Colonic mucosa (tissue), 4 donors: ENCODE measurements around the gene NPIPB2. TPM values are rescaled to one million over a fixed set of nuclear protein-coding genes. Genes with fewer than 3 reads are reported as not detected.

Experiments
- DNase-seq: peaks from one replicate; pipeline ENCODE4 v3.0.0-alpha.2; 2020
- H3K27ac ChIP-seq: fragments of 200-600 bp; one replicate; pipeline ENCODE4 v1.8.0; 2021
- H3K27me3 ChIP-seq: fragments of 200-600 bp; one replicate; pipeline ENCODE4 v1.8.0; 2021
- H3K36me3 ChIP-seq: fragments of 200-600 bp; one replicate; pipeline ENCODE4 v1.8.0; 2021
- H3K4me1 ChIP-seq: fragments of 200-600 bp; one replicate; pipeline ENCODE4 v1.8.0; 2021; ENCODE audit warnings: mild to moderate bottlenecking
- H3K4me3 ChIP-seq: fragments of 200-600 bp; one replicate; pipeline ENCODE4 v1.8.0; 2021
- H3K9ac ChIP-seq, 2 donors: one replicate each; pipeline ENCODE4 v1.7.0; 2013; ENCODE audit warnings: control low read depth in 2 of 2, low read depth in 2 of 2, low read length in 2 of 2
- H3K9me3 ChIP-seq: fragments of 200-600 bp; one replicate; pipeline ENCODE4 v1.8.0; 2021
- intact Hi-C: fragments of 100-400 bp; cut with DNase I; formaldehyde crosslinking; loops from one replicate; pipeline ENCODE4 v1.14.1; 2022
- total RNA-seq, 2 donors: library from RNA; stranded (reverse); fragmentation: NEBNext Ultra II Directional in 1 of 2; extraction: Animal tissue kit (Norgen Biotek cat#: 25700) in 1 of 2; gene quantifications; one replicate each; pipeline ENCODE4 v1.2.1, GENCODE V29; 2021
- TF ChIP-seq, protein P1 (sequence below): fragments of 200-600 bp; IDR thresholded peaks from one replicate; pipeline ENCODE4 v1.8.0; 2022; ENCODE audit warnings: antibody characterized with exemption, mild to moderate bottlenecking
- donor health status: healthy.
- donor health status: DM: no; HTN: no; CAD: no.
- donor health status: DM: no; HTN: no; CAD: no.

NPIPB2 gene
- total RNA-seq, 2 donors from 2014 or later = 2.4 to 9.3 TPM

DNA sequence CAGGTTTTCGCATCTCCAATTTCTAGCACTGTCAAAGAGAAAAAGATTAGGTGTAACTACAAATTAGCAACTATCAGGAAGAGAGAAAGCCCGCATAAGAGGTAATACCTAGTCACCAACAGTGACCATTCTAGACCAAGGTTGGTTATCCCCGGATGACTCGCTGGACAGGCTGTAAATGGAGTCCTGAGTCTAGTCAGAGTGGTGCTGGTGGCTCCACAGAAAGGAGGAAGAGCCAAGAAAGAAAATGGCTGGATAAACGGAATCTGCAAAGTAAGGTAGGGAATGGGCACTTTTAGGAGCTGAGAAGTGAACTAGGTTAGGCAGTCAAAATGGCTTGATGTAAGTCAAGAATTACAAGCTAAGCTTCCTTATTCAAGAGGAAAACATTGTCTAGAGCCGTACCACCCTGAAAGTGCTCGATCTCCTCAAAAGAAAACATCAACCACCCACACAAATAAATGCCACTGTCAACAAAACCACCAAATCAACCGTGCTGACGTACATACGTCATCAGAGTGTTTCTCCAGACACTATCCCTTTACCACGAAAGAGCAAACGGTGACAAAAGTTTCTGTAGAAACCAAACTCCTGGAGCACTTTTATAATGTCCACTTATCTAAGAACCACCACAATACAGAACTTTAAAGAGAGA, 28.3 kb downstream of the NPIPB2 start:
- DNase-seq = no peak
- no peaks in the 10 kb centered on the region for H3K27me3 ChIP-seq
- TF ChIP-seq, protein P1, sequence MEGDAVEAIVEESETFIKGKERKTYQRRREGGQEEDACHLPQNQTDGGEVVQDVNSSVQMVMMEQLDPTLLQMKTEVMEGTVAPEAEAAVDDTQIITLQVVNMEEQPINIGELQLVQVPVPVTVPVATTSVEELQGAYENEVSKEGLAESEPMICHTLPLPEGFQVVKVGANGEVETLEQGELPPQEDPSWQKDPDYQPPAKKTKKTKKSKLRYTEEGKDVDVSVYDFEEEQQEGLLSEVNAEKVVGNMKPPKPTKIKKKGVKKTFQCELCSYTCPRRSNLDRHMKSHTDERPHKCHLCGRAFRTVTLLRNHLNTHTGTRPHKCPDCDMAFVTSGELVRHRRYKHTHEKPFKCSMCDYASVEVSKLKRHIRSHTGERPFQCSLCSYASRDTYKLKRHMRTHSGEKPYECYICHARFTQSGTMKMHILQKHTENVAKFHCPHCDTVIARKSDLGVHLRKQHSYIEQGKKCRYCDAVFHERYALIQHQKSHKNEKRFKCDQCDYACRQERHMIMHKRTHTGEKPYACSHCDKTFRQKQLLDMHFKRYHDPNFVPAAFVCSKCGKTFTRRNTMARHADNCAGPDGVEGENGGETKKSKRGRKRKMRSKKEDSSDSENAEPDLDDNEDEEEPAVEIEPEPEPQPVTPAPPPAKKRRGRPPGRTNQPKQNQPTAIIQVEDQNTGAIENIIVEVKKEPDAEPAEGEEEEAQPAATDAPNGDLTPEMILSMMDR = no peak
- no peaks in the 10 kb centered on the region for H3K9me3 ChIP-seq
- H3K4me1 ChIP-seq = peaks cover 8% of the 10 kb centered on the region
- peak overlapping the region; percentile 82 for H3K4me3 ChIP-seq
- peak overlapping the region; percentile 95 for H3K27ac ChIP-seq
- peak overlapping the region in 1 of 2 donors; percentile 97 for H3K9ac ChIP-seq
- H3K36me3 ChIP-seq = no peaks in the 10 kb centered on the region
- intact Hi-C loops = loop anchor here (5.0 kb wide), 1 partner anchor 61 kb away; the partner anchor contains the start of gene RSL1D1

DNA sequence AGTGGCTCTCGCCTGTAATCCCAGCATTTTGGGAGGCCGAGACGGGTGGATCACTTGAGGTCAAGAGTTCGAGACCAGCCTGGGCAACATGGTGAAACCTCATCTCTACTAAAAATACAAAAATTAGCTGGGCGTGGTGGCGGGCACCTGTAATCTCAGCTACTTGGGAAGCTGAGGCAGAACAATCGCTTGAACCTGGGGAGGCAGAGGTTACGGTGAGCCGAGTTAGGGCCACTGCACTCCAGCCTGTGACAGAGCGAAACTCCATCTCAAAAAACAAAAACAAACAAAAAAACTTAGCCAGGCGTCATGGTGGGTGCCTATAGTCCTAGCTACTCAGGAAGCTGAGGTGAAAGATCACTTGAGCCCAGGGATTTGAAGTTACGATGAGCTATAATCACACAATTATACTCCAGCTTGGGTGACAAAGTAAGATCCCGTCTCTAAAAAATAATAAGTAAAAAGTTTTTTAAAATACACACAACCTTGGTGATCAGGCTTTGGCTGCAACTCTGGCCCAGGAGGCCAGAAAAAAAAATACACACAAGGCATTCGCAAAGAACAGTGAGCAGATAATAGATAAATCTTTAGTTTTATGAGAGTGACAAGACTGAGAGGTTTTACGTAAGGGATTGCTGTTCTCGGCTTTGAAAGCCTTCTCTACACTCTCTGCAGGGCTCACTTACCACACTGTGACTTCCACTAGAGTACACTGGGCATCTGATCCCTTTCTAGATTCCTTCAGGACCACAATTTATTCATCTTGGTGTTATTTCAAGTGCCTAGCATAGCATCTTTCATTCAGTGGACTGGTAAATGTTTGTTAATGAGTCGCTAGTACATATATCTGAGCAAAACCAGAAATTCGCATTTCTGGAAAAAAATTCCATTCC, 31.9 kb downstream of the NPIPB2 start:
- TF ChIP-seq, protein P1 = no peak
- intact Hi-C loops = loop anchor here (5.0 kb wide), 1 partner anchor 58 kb away; the partner anchor contains the start of gene RSL1D1
- Histone ChIP-seq H3K36me3 (no peaks in the 10 kb centered on the region), H3K27me3 (no peaks in the 10 kb centered on the region), H3K4me3 (no peak overlapping the region), H3K4me1 (peaks cover 8% of the 10 kb centered on the region), H3K9ac (no peak overlapping the region), H3K9me3 (no peaks in the 10 kb centered on the region), H3K27ac (no peak overlapping the region)
- no peak for DNase-seq

DNA sequence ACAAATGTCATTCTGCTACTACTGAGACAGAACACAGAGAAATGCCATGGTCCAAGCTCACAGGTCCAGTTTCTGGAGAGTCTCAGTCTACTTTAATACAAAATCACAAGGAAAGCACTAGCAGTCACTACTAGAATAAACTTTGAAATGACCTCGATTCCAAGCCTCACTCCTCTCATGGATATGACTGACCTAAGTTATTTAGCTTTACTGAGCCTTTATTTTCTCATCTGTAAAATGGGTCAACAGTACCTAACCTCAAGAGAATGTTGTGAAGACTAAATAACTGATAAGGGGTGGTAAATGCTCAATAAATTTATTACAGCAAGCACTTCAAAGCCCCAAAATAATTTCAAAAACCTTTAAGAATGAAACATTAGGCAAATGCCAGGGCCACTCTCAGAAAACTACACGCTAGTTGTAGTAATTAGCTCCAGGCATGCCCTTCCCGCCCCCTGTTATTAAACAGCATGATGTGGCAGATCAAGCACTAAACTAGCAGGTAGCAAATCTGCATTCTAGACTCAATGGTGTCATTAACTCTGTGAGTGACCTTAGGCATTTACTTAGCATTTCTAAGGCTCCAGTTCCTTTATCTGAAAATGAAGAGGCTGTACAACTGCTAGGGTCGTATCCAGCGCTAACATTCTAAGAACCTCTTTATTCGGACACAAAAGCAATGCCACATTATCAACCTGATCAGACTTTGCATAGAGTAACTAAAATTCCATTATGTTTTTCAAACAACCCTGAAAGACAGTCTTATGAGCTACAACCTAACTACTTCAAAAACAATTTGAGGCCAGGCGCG, 34.5 kb downstream of the NPIPB2 start:
- Histone ChIP-seq H3K36me3 (no peaks in the 10 kb centered on the region), H3K9me3 (no peaks in the 10 kb centered on the region), H3K9ac (no peak overlapping the region), H3K4me1 (peaks cover 5% of the 10 kb centered on the region), H3K27me3 (no peaks in the 10 kb centered on the region), H3K27ac (no peak overlapping the region), H3K4me3 (no peak overlapping the region)
- no peak for DNase-seq
- TF ChIP-seq, protein P1 = no peak
- intact Hi-C loops = no loop called here

DNA sequence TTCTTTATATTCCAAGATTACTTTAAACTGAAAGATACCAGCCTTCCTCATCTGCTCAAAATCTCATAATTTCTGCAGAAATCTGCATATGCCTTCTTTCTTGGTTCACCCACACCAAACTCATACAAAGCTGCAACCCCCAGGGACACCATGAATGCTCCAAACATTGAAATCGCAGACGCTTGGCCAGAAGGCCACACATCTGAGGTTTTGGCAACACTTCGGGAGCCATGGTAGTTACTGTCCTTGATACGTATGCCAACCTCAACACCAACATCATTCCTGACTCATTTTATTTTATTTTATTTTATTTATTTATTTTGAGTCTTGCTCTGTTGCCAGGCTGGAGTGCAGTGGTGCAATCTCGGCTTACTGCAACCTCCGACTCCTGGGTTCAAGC, 37.9 kb downstream of the NPIPB2 start:
- Histone ChIP-seq H3K27ac (no peak overlapping the region), H3K4me1 (no peaks in the 10 kb centered on the region), H3K4me3 (no peak overlapping the region), H3K9me3 (no peaks in the 10 kb centered on the region), H3K36me3 (no peaks in the 10 kb centered on the region), H3K9ac (no peak overlapping the region), H3K27me3 (no peaks in the 10 kb centered on the region)
- TF ChIP-seq, protein P1 = no peak
- intact Hi-C loops = no loop called here
- DNase-seq = no peak

DNA sequence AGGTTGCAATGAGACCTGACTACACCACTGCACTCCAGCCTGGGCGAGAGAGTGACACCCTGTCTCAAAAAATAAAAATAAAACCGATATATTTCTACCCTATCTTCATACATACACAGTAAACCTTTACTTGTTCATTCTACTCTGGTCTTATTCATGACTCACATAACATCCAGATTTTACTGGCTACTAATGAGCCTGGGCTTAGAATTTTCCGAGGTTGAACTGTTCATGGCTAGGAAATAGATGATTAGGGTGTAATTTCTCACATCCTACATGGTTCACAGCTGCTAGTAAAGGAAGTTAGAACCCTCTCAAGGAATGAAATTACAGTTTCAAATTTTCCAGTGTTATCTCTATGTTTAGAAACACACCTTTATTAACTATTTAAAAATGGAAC, 40.8 kb downstream of the NPIPB2 start:
- Histone ChIP-seq H3K4me3 (no peak overlapping the region), H3K27me3 (no peaks in the 10 kb centered on the region), H3K36me3 (no peaks in the 10 kb centered on the region), H3K4me1 (no peaks in the 10 kb centered on the region), H3K9me3 (no peaks in the 10 kb centered on the region), H3K27ac (no peak overlapping the region), H3K9ac (no peak overlapping the region)
- DNase-seq = no peak
- TF ChIP-seq, protein P1 = no peak
- intact Hi-C loops = no loop called here
